K562 (cell line): Measurements from ENCODE around the gene ABHD8. TPM values are rescaled to one million over a fixed set of nuclear protein-coding genes. Genes with fewer than 3 reads are reported as not detected.
A peak's percentile ranks its signal among the peaks of the same experiment; 100 is the strongest.

Experiments
- CXXC5 ChIP-seq: fragments of 250-450 bp; sonication (Bioruptor Pico); IDR thresholded peaks from 2 replicates; pipeline ENCODE4 v1.8.0; 2022; ENCODE audit warnings: inconsistent platforms, mild to moderate bottlenecking, moderate library complexity
- GABPA ChIP-seq: fragments of 200-800 bp; sonication (Bioruptor generic); conservative IDR thresholded peaks from 2 replicates; pipeline ENCODE4 v1.6.1; 2016; ENCODE audit warnings: low read depth, missing genetic modification characterization, missing compliant biosample characterization
- NR2C2 ChIP-seq, 2 experiments: fragments of 200-800 bp in 1 of 2; sonication (Bioruptor generic) in 1 of 2; sonication (generic) in 1 of 2; formaldehyde crosslinking in 1 of 2; IDR thresholded peaks; 2 replicates each; pipeline versions ENCODE4 v1.6.1 to v1.8.0; 2016 to 2022; ENCODE audit warnings: mild to moderate bottlenecking in 1 of 2, missing compliant biosample characterization in 1 of 2, missing genetic modification characterization in 1 of 2, missing genetic modification reagents in 1 of 2
- PRDM10 ChIP-seq: fragments of 450-650 bp; IDR thresholded peaks from 2 replicates; pipeline ENCODE4 v1.6.1; 2018; ENCODE audit not compliant: partially characterized antibody
- ZBTB11 ChIP-seq, 3 experiments: fragments of 200-800 bp in 1 of 3; fragments of 250-450 bp in 1 of 3; fragments of 450-650 bp in 1 of 3; sonication (Bioruptor Pico) in 1 of 3; sonication (Bioruptor generic) in 1 of 3; formaldehyde crosslinking in 1 of 3; IDR thresholded peaks; 2 replicates each; pipeline versions ENCODE4 v1.6.1 to v1.8.0; 2016 to 2022; ENCODE audit warnings: mild to moderate bottlenecking in 2 of 3, missing genetic modification characterization in 2 of 3, missing compliant biosample characterization in 1 of 3, moderate library complexity in 1 of 3
- ZNF146 ChIP-seq: IDR thresholded peaks from one replicate; pipeline ENCODE4 v1.6.1; 2018; ENCODE audit warnings: missing compliant biosample characterization; ENCODE audit not compliant: unreplicated experiment
- ZNF407 ChIP-seq: fragments of 450-650 bp; IDR thresholded peaks from 2 replicates; pipeline ENCODE4 v1.6.1; 2016; ENCODE audit warnings: low read depth
- polyA plus RNA-seq, 8 experiments: library from polyadenylated mRNA; depleted of rRNA in 4 of 8; stranded (reverse) in 5 of 8; unstranded in 3 of 8; fragments of >200 nt; fragmentation: Nextera tagmentation in 2 of 8; fragmentation: Illumina TruSeq in 1 of 8; extraction: Ambion mirVana in 2 of 8; extraction: Trizol in 1 of 8; gene quantifications; 2 replicates each; pipeline versions ENCODE4 v1.2.1 to v1.2.3, GENCODE V29; 2011 to 2014; ENCODE audit warnings: inconsistent platforms in 1 of 8, missing spikeins in 1 of 8
- total RNA-seq, 7 experiments: library from RNA; depleted of rRNA in 6 of 7; stranded (reverse); fragments of >200 nt in 6 of 7; fragmentation: Illumina TruSeq in 2 of 7; extraction: Trizol in 2 of 7; gene quantifications; 2 replicates each; pipeline versions ENCODE4 v1.2.1 to v1.2.3, GENCODE V29; 2011 to 2021; ENCODE audit warnings: low replicate concordance in 1 of 7

ABHD8 gene
- total and polyA plus RNA-seq, 9 of the 15 experiments (the other 6 are each of a cell fraction or from before 2014, with no cell fraction given), result 0.04 to 6.6 (median 2.0) TPM; not detected in 1

GRCh38 chr19:17243830-17244617 is 59.2 kb downstream of the ABHD8 start (continued):
- TF ChIP-seq ZBTB11 (CRISPR knock-in tag; IDR thresholded peaks at IDR 0.05) (peak in 2 of 3 experiments; percentile 64 to 94; a peak in 4 of 6 replicates), GABPA (tag) (peak; percentile 81), CXXC5 (CRISPR knock-in tag) (0 out of 2 replicates have a peak, but pooled peaks have one; percentile 9), ZNF407 (peak; percentile 83), ZNF146 (CRISPR knock-in tag) (no peak), NR2C2 (CRISPR knock-in tag; IDR thresholded peaks at IDR 0.05) (no peak), NR2C2 (tag; IDR thresholded peaks at IDR 0.05) (peak; percentile 49; the same call in 1 of the 2 replicates), PRDM10 (peak; percentile 64)
